GM18507 (cell line): ENCODE measurements around the gene PYY.
"Not testable (repeated sequence)": the region's sequence is repeated elsewhere in the genome, so short reads cannot be mapped to it uniquely, and the experiment has no call there.

Source experiments
- DNase-seq: peaks from one replicate; pipeline ENCODE4 v3.0.0; 2011; ENCODE audit warnings: low read depth; ENCODE audit not compliant: insufficient read length; ENCODE audit errors: extremely low spot score
- FAIRE-seq: peaks from 2 replicates; lab custom pipeline; 2011; peaks lifted over from hg19 to GRCh38; lab: Jason Lieb, UNC

PYY gene

DNA sequence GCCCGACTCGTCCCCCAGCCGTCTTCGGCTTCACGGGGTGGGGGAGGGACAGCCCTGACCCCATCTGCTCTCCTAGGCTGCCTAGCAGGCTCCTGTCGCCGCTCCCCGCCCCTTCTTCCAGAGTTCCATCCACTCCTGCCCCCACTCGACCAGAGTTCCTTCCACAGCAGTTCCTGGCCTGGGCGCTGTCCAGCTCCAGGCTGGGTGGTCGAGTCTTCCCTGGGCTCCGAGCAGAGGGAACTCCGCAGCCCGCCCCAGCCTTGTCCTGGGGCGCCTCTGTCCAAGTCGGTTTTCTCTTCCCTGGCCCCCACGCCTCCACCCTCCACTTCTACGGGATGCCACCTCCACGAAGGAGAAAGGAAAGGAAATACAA is 1.4 kb downstream of the PYY start:
- DNase-seq (no peak), FAIRE-seq (no peak)

GRCh38 chr17:43951750-43952149 is 2.0 kb downstream of the PYY start:
- no peak for FAIRE-seq
- DNase-seq = no peak

GRCh38 chr17:43950554-43950953 is 3.2 kb downstream of the PYY start:
- no peak for FAIRE-seq
- no peak for DNase-seq

GRCh38 chr17:43949781-43950180 is 4.0 kb downstream of the PYY start:
- DNase-seq = no peak
- FAIRE-seq = no peak

GRCh38 chr17:43946781-43947180 is 7.0 kb downstream of the PYY start:
- FAIRE-seq (no peak), DNase-seq (no peak)

GRCh38 chr17:43945074-43945829 is 8.5 kb downstream of the PYY start:
- no peak for FAIRE-seq
- DNase-seq = no peak

DNA sequence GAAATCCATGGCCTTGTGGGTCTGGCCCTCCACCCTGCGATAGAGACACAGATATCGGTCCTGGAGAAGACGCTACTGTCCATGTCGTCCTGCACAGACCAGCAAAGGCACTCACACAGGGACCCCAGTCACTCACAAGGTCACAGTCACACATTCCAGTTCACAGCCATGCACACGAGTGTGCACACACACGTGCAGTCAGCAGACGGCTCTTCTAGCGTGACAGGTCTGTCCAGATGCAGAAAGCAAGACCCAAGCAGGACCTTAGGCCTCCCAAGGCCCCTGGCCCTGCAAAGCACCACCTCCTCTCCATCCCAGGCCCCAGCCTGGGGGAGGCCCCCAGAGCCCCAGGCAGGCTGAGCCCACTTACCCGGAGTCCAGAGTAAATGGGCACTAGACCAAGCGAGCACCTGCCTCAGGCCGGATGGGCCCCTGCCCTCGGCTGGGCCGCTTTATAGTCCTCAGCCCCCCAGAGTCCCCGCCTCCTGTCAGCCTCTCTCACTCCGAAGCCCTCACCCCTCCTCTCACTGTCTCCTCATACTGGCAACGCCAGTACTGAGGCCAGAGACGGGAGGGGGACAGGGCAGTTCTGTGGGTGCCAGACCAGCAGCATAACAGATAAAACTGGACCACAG is 11.6 kb downstream of the PYY start, which contains the start of gene PPY:
PPY (minus strand) TSS at position 426 of the 635 bp plus-strand sequence. CDS start 822 bp downstream, outside the sequence.
- FAIRE-seq = no peak
- no peak for DNase-seq

- FAIRE-seq = no peak
- no peak for DNase-seq
Observed at GRCh38 chr17:43940630-43941029, 13.1 kb downstream of the PYY start.

GRCh38 chr17:43939886-43940285 is 13.9 kb downstream of the PYY start:
- DNase-seq = no peak
- no peak for FAIRE-seq

DNA sequence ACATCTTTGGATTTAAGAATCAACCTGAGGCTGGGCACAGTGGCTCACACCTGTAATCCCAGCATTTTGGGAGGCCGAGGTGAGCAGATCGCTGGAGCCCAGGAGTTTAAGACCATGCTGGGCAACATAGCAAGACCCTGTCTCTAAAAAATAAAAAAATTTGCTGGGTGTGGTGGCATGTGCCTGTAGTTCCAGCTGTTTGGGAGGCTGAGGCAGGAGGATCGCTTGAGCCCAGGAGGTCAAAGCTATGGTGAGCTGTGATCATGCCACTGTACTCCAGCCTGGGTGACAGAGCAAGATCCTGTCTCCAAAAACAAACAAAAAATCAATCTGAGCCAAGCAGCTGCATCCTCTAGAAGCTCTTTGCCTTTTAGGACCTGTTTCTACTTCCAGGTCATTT is 14.3 kb downstream of the PYY start:
- FAIRE-seq, DNase-seq: not testable (repeated sequence)

DNA sequence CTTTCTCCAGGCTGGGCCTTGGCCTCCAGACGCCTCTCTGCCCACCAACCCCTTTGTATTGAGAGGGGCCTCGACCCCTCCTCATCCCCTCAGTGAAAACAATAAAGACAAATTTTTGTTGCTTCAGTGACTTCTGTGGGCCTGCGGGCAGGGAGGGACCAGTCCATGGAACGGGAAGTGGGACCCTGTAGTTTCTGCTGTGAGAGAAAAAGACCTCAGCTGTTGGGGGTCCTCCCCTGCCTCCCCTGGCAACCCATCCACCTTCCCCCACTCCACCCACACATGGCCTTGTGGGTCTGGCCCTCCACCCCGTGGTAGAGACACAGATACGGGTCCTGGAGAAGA is 14.9 kb downstream of the PYY start:
- FAIRE-seq (no peak), DNase-seq (no peak)

DNA sequence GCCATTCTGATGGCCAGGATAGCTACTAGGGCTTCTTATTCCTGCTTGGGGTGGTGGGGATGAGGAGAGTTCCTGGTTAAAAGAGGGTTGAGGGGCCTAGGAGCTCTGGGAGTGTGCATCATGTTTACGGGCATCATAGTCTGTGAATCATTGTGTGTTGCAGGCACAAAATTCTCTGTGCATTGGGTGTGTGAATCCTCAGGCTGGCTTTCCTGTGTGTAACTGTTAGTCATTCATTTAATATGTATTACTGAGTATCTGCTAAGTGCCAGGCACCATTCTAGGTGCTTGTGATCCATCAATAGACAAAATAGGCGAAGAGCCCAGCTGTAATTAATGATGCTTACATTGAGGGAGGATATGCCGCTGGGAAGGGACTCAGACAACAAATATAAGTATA is 17.3 kb downstream of the PYY start:
- no peak for FAIRE-seq
- DNase-seq = no peak

DNA sequence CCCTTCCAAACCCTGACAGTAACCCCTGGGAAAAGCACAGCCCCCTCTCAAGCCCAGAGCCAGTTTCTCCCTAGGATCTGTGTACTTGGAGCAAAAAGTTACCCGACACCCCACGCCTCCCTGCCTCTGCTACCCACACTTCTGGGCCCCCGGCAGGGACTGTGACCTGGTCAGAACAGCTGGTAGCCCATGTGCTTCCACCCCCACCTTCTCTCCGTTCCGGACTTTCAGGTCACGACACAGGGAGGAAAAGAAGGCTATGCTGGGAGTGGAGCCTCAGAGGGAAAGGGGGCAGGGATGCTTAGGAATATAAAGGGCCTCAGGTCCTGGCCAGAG is 17.8 kb downstream of the PYY start:
- no peak for DNase-seq
- no peak for FAIRE-seq

GRCh38 chr17:43935204-43935925 is 18.4 kb downstream of the PYY start:
- DNase-seq (no peak), FAIRE-seq (no peak)

DNA sequence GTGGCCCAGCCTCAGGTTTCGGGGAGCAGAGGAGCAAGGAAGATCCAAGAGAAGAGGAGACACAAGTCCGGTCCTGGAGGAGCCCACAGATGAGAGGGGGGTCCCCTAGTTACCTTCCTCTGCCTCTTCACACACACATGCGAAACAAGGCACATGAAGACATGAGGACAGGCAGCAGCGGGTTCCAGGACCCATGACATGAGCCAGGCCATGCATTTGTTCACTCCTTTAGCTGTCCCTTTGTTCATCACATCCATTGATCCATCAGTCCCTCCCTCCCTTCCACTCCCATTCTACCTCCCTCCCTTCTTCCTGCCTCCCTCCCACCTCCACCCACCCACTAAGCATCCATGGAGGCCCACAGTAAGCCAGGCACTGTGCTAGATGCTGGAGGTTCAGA is 20.8 kb downstream of the PYY start:
- FAIRE-seq (no peak), DNase-seq (no peak)

DNA sequence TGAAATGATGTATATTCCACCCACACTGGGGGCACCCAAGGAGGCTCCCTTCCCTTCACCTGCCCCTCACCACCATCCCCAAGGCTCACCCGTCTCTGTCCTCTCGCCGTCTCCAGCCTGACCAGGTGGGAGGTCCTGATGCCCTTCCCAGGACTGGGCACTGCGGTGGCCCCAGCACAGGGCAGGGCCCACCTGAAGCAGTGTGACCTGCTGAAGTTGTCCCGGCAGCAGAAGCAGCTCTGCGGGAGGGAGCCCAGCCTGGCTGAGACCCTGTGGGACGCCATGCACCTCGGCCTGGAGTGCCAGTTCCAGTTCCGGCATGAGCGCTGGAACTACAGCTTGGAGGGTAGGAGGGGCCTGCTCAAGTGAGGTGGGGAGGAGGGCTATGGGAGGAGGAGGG is 21.4 kb downstream of the PYY start:
- DNase-seq = no peak
- no peak for FAIRE-seq

DNA sequence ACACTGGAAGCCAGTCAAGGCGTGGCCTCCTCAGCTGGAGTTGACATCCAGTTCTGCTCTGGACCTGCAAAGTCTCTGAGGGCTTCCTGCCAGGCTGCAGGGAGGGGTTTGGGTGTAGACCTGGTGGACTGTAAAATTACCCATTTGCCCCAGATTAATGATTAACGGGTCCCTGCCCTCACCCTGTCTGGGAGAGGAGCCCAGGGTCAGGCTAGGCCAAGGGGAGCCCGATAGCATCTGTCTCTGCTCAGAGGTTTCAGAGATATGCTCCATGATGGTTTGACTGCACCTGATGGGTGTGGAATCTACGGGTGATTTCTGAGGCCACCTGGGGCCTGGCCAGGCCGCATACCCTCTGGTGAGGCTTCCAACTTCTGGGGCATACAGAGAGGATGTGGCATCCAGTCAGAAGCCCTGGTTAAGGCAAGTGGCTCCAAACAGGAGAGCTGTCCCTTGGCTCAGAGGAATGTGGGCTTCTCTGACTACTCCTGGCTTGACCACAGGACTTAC is 22.6 kb downstream of the PYY start:
- no peak for DNase-seq
- peak; percentile 12 for FAIRE-seq

- DNase-seq = no peak
- no peak for FAIRE-seq
Observed at GRCh38 chr17:43928609-43929008, 25.1 kb downstream of the PYY start.

DNA sequence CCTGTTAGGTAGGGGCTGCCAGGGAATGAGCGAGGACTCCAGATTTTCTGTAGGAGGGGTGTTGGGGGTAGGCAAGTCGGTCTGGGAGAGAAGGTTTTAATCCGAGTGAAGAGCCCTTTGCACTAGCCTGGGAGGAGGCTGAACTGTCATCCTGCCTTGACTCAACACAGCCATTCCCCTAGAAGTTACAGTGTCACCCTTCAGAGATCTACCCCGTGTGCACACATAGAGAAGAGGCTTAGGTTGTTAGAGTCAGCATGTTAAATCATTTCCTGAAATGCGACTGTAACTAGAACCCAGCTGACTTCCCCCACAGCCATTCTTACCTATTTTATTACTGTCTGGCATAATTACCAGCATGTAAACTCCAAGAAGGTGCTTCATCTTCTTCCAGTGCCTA is 25.8 kb downstream of the PYY start:
- not testable (repeated sequence) for DNase-seq, FAIRE-seq

DNA sequence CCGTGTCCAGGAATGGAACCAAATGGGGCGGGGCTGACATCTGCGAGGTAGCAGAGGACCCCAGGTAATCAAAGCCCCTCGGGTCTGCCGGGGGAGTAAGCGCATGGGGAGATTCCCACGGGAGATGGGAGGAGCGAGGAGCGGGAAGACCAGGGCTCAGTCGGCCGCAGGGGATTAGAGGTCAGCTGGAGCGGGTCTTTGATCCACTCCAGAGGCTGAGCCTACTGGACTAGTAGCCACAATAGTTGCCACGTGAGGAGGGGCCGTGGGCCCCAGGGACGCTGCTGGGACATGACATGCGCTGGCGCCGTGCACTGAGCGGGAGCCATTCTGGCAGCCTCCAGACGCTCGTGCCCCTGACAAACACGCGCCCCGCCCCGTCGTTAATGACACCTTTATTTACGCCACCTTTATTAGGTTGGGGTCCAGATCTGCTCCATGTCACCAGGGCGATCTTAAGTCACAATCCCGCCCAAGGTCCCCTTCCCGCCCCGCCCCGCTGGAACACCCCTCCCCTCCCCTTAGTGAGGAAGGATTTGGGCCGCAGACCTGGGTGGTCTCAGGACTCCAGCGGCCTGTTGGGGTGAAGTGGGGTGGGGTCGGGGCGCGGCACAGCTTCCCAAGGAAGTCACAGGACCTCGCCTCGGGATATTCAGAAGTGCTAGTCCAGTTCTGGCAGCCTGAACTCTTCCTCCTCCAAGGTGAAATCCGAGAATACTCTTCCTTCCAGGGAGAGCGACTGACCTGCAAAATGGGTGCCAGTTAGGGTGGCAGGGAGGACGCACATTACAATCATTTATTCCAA is 26.5 kb downstream of the PYY start:
- no peak for FAIRE-seq
- DNase-seq = no peak
